Stimulated activated CD4-positive, alpha-beta T cell treated with anti-CD3 and anti-CD28 coated beads, TNF-alpha, amount 100 ng/mL, for 48 hours (primary cell): Measurements from ENCODE around the gene TENM3.
"Not testable (repeated sequence)": the region's sequence is repeated elsewhere in the genome, so short reads cannot be mapped to it uniquely, and the experiment has no call there.

ENCODE experiments used
- DNase-seq, 3 donors: peaks; one replicate each; pipeline ENCODE4 v3.0.0-alpha.2; 2020; ENCODE audit warnings: low read depth in 3 of 3

Gene TENM3

GRCh38 chr4:182227611-182228010 lies 15.6 kb upstream of the TENM3 start:
- DNase-seq, result no peak

- no peak for DNase-seq
These were observed 14.1 kb upstream of the TENM3 start for GRCh38 chr4:182228991-182229577.

- DNase-seq, result no peak
These were observed 12.9 kb upstream of the TENM3 start for GRCh38 chr4:182230256-182230655.

GRCh38 chr4:182231080-182231479 lies 12.1 kb upstream of the TENM3 start:
- DNase-seq, result no peak

GRCh38 chr4:182231496-182231895 lies 11.7 kb upstream of the TENM3 start:
- DNase-seq, result no peak

- no peak for DNase-seq
These were observed 9.7 kb upstream of the TENM3 start for GRCh38 chr4:182233310-182234090.

GRCh38 chr4:182235021-182235795 lies 8.0 kb upstream of the TENM3 start:
- no peak for DNase-seq

- no peak for DNase-seq
These were observed 7.0 kb upstream of the TENM3 start for GRCh38 chr4:182236186-182236585.

- DNase-seq, result not testable (repeated sequence)
These were observed 6.2 kb upstream of the TENM3 start for GRCh38 chr4:182237010-182237409.

GRCh38 chr4:182238355-182238931 lies 4.8 kb upstream of the TENM3 start:
- DNase-seq, result no peak

GRCh38 chr4:182240161-182241130 lies 2.8 kb upstream of the TENM3 start:
- no peak for DNase-seq

- DNase-seq, result not testable (repeated sequence)
These were observed 942 bp upstream of the TENM3 start for GRCh38 chr4:182242260-182242659.

GRCh38 chr4:182242787-182243186 lies 415 bp upstream of the TENM3 start:
- DNase-seq, result no peak

- no peak for DNase-seq
These were observed 1.8 kb downstream of the TENM3 start for GRCh38 chr4:182245041-182245440.

GRCh38 chr4:182245541-182246215 lies 2.5 kb downstream of the TENM3 start:
- no peak for DNase-seq

- no peak for DNase-seq
These were observed 3.4 kb downstream of the TENM3 start for GRCh38 chr4:182246401-182247205.

- no peak for DNase-seq
These were observed 5.1 kb downstream of the TENM3 start for GRCh38 chr4:182248295-182248694.

- no peak for DNase-seq
These were observed 7.2 kb downstream of the TENM3 start for GRCh38 chr4:182250446-182250845.

GRCh38 chr4:182251116-182251515 lies 7.9 kb downstream of the TENM3 start:
- DNase-seq, result no peak

GRCh38 chr4:182252220-182252619 lies 9.0 kb downstream of the TENM3 start:
- no peak for DNase-seq
